Neural progenitor cell (in vitro differentiated cells): Measurements from ENCODE around the gene FOXN3. TPM values are rescaled to one million over a fixed set of nuclear protein-coding genes. Genes with fewer than 3 reads are reported as not detected.

Experiments used
- DNase-seq: peaks from one replicate; pipeline ENCODE4 v3.0.0-alpha.2; 2016; ENCODE audit warnings: low spot score
- H2AFZ ChIP-seq: fragments of 200-600 bp; sonication (generic); replicated peaks from 2 replicates; pipeline ENCODE4 v1.6.1; 2016; ENCODE audit warnings: antibody characterized with exemption
- H3F3A ChIP-seq: fragments of 200-600 bp; sonication (generic); 2 replicates; pipeline ENCODE4 v1.6.1; 2016; ENCODE audit warnings: antibody characterized with exemption, low read depth
- H3K27ac ChIP-seq: fragments of 200-600 bp; sonication (generic); 2 replicates; pipeline ENCODE4 v1.5.1; 2016; ENCODE audit warnings: mild to moderate bottlenecking
- H3K27me3 ChIP-seq: fragments of 200-600 bp; sonication (generic); 2 replicates; pipeline ENCODE4 v1.6.1; 2016; ENCODE audit warnings: mild to moderate bottlenecking, moderate library complexity
- H3K36me3 ChIP-seq: fragments of 200-600 bp; sonication (generic); 2 replicates; pipeline ENCODE4 v1.5.1; 2016
- H3K4me1 ChIP-seq: fragments of 200-600 bp; sonication (generic); 2 replicates; pipeline ENCODE4 v1.6.1; 2016; ENCODE audit warnings: mixed run types
- H3K4me2 ChIP-seq: fragments of 200-600 bp; sonication (generic); 2 replicates; pipeline ENCODE4 v1.6.1; 2016
- H3K4me3 ChIP-seq: fragments of 200-600 bp; sonication (generic); 2 replicates; pipeline ENCODE4 v1.5.1; 2016
- H3K79me2 ChIP-seq: fragments of 200-600 bp; sonication (generic); 2 replicates; pipeline ENCODE4 v1.6.1; 2016; ENCODE audit warnings: low read depth
- H3K9ac ChIP-seq: fragments of 200-600 bp; sonication (generic); 2 replicates; pipeline ENCODE4 v1.6.1; 2016
- H3K9me3 ChIP-seq: fragments of 200-600 bp; sonication (generic); 2 replicates; pipeline ENCODE4 v1.5.1; 2016; ENCODE audit warnings: low read depth
- H4K20me1 ChIP-seq: fragments of 200-600 bp; sonication (generic); 2 replicates; pipeline ENCODE4 v1.6.1; 2016; ENCODE audit warnings: low read depth
- H3K27ac Mint-ChIP-seq: 3 replicates; pipeline ENCODE4 v1.8.0; 2021; ENCODE audit warnings: mixed read lengths
- H3K27me3 Mint-ChIP-seq: 2 replicates; pipeline ENCODE4 v1.8.0; 2022; ENCODE audit warnings: low read depth, mild to moderate bottlenecking, inconsistent platforms, moderate library complexity, mixed read lengths; ENCODE audit not compliant: insufficient read depth
- H3K36me3 Mint-ChIP-seq: 3 replicates; pipeline ENCODE4 v1.8.0; 2021; ENCODE audit warnings: mixed read lengths
- H3K4me1 Mint-ChIP-seq: 3 replicates; pipeline ENCODE4 v1.8.0; 2021; ENCODE audit warnings: mixed read lengths
- H3K4me3 Mint-ChIP-seq: 3 replicates; pipeline ENCODE4 v1.8.0; 2021; ENCODE audit warnings: mild to moderate bottlenecking, moderate library complexity, mixed read lengths
- H3K9me3 Mint-ChIP-seq: 3 replicates; pipeline ENCODE4 v1.8.0; 2020; ENCODE audit warnings: mixed read lengths
- CTCF ChIP-seq: fragments of 200-600 bp; sonication (generic); IDR thresholded peaks from 2 replicates; pipeline ENCODE4 v1.5.1; 2017; ENCODE audit warnings: antibody characterized with exemption, mild to moderate bottlenecking
- EZH2 ChIP-seq: fragments of 200-600 bp; sonication (generic); IDR thresholded peaks from 2 replicates; pipeline ENCODE4 v1.6.1; 2017; ENCODE audit warnings: antibody characterized with exemption, mild to moderate bottlenecking, moderate library complexity
- EZH2phosphoT487 ChIP-seq: fragments of 200-600 bp; sonication (generic); IDR thresholded peaks from 2 replicates; pipeline ENCODE4 v1.6.1; 2017; ENCODE audit warnings: antibody characterized with exemption
- total RNA-seq: library from RNA; depleted of rRNA; stranded (reverse); fragments of >200 nt; gene quantifications from 2 replicates; pipeline ENCODE4 v1.2.3, GENCODE V29; 2015; ENCODE audit warnings: low replicate concordance

The FOXN3 gene
- total RNA-seq, 1 donor from 2014 or later, result 39.5 TPM

GRCh38 chr14:89371585-89372511 is 45.2 kb downstream of the FOXN3 start:
- Histone ChIP-seq H3F3A (no peaks in the 10 kb centered on the region), H3K4me3 (no peak overlapping the region), H3K79me2 (peaks cover 99% of the 10 kb centered on the region), H3K36me3 (no peaks in the 10 kb centered on the region), H3K27me3 (no peaks in the 10 kb centered on the region), H2AFZ (no peak overlapping the region), H3K9me3 (no peaks in the 10 kb centered on the region), H3K4me1 (peaks cover 23% of the 10 kb centered on the region), H3K27ac (no peak overlapping the region), H3K4me2 (no peak overlapping the region), H3K9ac (no peak overlapping the region), H4K20me1 (peaks cover 20% of the 10 kb centered on the region)
- H3K4me1 Mint-ChIP-seq, result peaks cover 9% of the 10 kb centered on the region
- H3K4me3 Mint-ChIP-seq, result no peak overlapping the region
- DNase-seq, result no peak
- TF ChIP-seq EZH2phosphoT487 (no peak), EZH2 (no peak), CTCF (no peak)
- H3K27ac Mint-ChIP-seq, result no peak overlapping the region
- H3K36me3 Mint-ChIP-seq, result peaks cover 25% of the 10 kb centered on the region
- no peaks in the 10 kb centered on the region for H3K27me3 Mint-ChIP-seq
- H3K9me3 Mint-ChIP-seq, result peaks cover 15% of the 10 kb centered on the region

GRCh38 chr14:89370781-89371180 is 46.3 kb downstream of the FOXN3 start:
- no peak overlapping the region for H3K4me3 ChIP-seq
- Mint-ChIP-seq H3K27ac (no peak overlapping the region), H3K4me3 (no peak overlapping the region), H3K4me1 (peaks cover 9% of the 10 kb centered on the region), H3K9me3 (peaks cover 15% of the 10 kb centered on the region), H3K36me3 (peaks cover 25% of the 10 kb centered on the region), H3K27me3 (no peaks in the 10 kb centered on the region)
- no peak for DNase-seq
- peaks cover 20% of the 10 kb centered on the region for H4K20me1 ChIP-seq
- H3K9ac ChIP-seq, result no peak overlapping the region
- no peaks in the 10 kb centered on the region for H3K9me3 ChIP-seq
- no peaks in the 10 kb centered on the region for H3F3A ChIP-seq
- peaks cover 98% of the 10 kb centered on the region for H3K79me2 ChIP-seq
- no peaks in the 10 kb centered on the region for H3K36me3 ChIP-seq
- no peaks in the 10 kb centered on the region for H3K27me3 ChIP-seq
- H2AFZ ChIP-seq, result no peak overlapping the region
- no peak overlapping the region for H3K27ac ChIP-seq
- TF ChIP-seq EZH2 (no peak), EZH2phosphoT487 (no peak), CTCF (no peak)
- H3K4me2 ChIP-seq, result no peak overlapping the region
- peaks cover 23% of the 10 kb centered on the region for H3K4me1 ChIP-seq

- no peak overlapping the region for H3K4me2 ChIP-seq
- Mint-ChIP-seq H3K4me3 (no peak overlapping the region), H3K4me1 (peaks cover 9% of the 10 kb centered on the region), H3K27ac (no peak overlapping the region), H3K27me3 (no peaks in the 10 kb centered on the region), H3K36me3 (peaks cover 25% of the 10 kb centered on the region), H3K9me3 (peaks cover 15% of the 10 kb centered on the region)
- no peak overlapping the region for H3K9ac ChIP-seq
- no peak for TF ChIP-seq EZH2
- no peak for TF ChIP-seq CTCF
- TF ChIP-seq EZH2phosphoT487, result no peak
- no peaks in the 10 kb centered on the region for H3K27me3 ChIP-seq
- H3K4me3 ChIP-seq, result no peak overlapping the region
- H3F3A ChIP-seq, result no peaks in the 10 kb centered on the region
- H4K20me1 ChIP-seq, result peaks cover 20% of the 10 kb centered on the region
- peaks cover 26% of the 10 kb centered on the region for H3K4me1 ChIP-seq
- no peak for DNase-seq
- peaks cover 98% of the 10 kb centered on the region for H3K79me2 ChIP-seq
- no peak overlapping the region for H2AFZ ChIP-seq
- H3K27ac ChIP-seq, result no peak overlapping the region
- H3K36me3 ChIP-seq, result no peaks in the 10 kb centered on the region
- no peaks in the 10 kb centered on the region for H3K9me3 ChIP-seq
Observed at GRCh38 chr14:89370381-89370780, 46.7 kb downstream of the FOXN3 start.
